H9 (cell line): Measurements from ENCODE around the gene MBP. TPM values are rescaled to one million over a fixed set of nuclear protein-coding genes. Genes with fewer than 3 reads are reported as not detected.

Experiments
- DNase-seq: peaks from one replicate; pipeline ENCODE4 v3.0.0-alpha.2; 2017
- H2AFZ ChIP-seq: one replicate; pipeline ENCODE4 v1.6.1; 2013; ENCODE audit warnings: mild to moderate bottlenecking, low read length, control low read depth, moderate library complexity
- H2AK5ac ChIP-seq: 2 replicates; pipeline ENCODE4 v1.6.1; 2013; ENCODE audit warnings: low read length, control low read depth, mixed read lengths; ENCODE audit not compliant: insufficient read length
- H2BK120ac ChIP-seq: one replicate; pipeline ENCODE4 v1.6.1; 2013; ENCODE audit warnings: low read depth, mild to moderate bottlenecking, low read length, control low read depth, inconsistent platforms; ENCODE audit not compliant: poor library complexity, severe bottlenecking
- H2BK12ac ChIP-seq: 2 replicates; pipeline ENCODE4 v1.6.1; 2013; ENCODE audit warnings: low read length, control low read depth, mixed read lengths, low read depth; ENCODE audit not compliant: insufficient read length
- H2BK15ac ChIP-seq: 2 replicates; pipeline ENCODE4 v1.6.1; 2013; ENCODE audit warnings: low read depth, low read length, control low read depth
- H2BK20ac ChIP-seq: one replicate; pipeline ENCODE4 v1.6.1; 2013; ENCODE audit warnings: low read depth, mild to moderate bottlenecking, low read length, control low read depth, inconsistent platforms; ENCODE audit not compliant: poor library complexity, severe bottlenecking
- H2BK5ac ChIP-seq: 2 replicates; pipeline ENCODE4 v1.6.1; 2013; ENCODE audit warnings: low read length, control low read depth, mixed read lengths; ENCODE audit not compliant: insufficient read length
- H3K14ac ChIP-seq: 2 replicates; pipeline ENCODE4 v1.6.1; 2013; ENCODE audit warnings: low read length, control low read depth; ENCODE audit not compliant: insufficient read depth
- H3K18ac ChIP-seq: 2 replicates; pipeline ENCODE4 v1.6.1; 2013; ENCODE audit warnings: low read depth, mild to moderate bottlenecking, mixed read lengths, low read length, control low read depth; ENCODE audit not compliant: insufficient read length
- H3K23ac ChIP-seq: 2 replicates; pipeline ENCODE4 v1.6.1; 2013; ENCODE audit warnings: low read length, control low read depth, mixed read lengths, low read depth; ENCODE audit not compliant: insufficient read length
- H3K23me2 ChIP-seq: 2 replicates; pipeline ENCODE4 v1.6.1; 2013; ENCODE audit warnings: low read depth, mild to moderate bottlenecking, mixed read lengths, low read length, control low read depth; ENCODE audit not compliant: insufficient read length, poor library complexity, severe bottlenecking
- H3K27ac ChIP-seq: 2 replicates; pipeline ENCODE4 v1.5.1; 2013; ENCODE audit warnings: low read length, control low read depth, mixed read lengths, low read depth; ENCODE audit not compliant: insufficient read length
- H3K27me3 ChIP-seq: 2 replicates; pipeline ENCODE4 v1.6.1; 2013; ENCODE audit warnings: low read length, control low read depth, inconsistent platforms; ENCODE audit not compliant: insufficient read depth
- H3K4ac ChIP-seq: 2 replicates; pipeline ENCODE4 v1.6.1; 2013; ENCODE audit warnings: low read depth, mild to moderate bottlenecking, control low read depth, inconsistent platforms, low read length, moderate library complexity
- H3K4me1 ChIP-seq: 2 replicates; pipeline ENCODE4 v1.6.1; 2013; ENCODE audit warnings: low read length, control low read depth, inconsistent platforms; ENCODE audit not compliant: insufficient read depth
- H3K4me2 ChIP-seq: 2 replicates; pipeline ENCODE4 v1.6.1; 2013; ENCODE audit warnings: low read length, control low read depth, mixed read lengths; ENCODE audit not compliant: insufficient read length, insufficient read depth
- H3K56ac ChIP-seq: 2 replicates; pipeline ENCODE4 v1.6.1; 2013; ENCODE audit warnings: low read depth, mild to moderate bottlenecking, mixed read lengths, low read length, control low read depth; ENCODE audit not compliant: insufficient read length
- H3K79me1 ChIP-seq: 2 replicates; pipeline ENCODE4 v1.6.1; 2013; ENCODE audit warnings: low read depth, mild to moderate bottlenecking, moderate library complexity, low read length, control low read depth, inconsistent platforms; ENCODE audit not compliant: insufficient read depth, poor library complexity, severe bottlenecking
- H3K79me2 ChIP-seq: 2 replicates; pipeline ENCODE4 v1.6.1; 2013; ENCODE audit warnings: low read length, control low read depth, inconsistent platforms; ENCODE audit not compliant: insufficient read depth
- H3K9ac ChIP-seq: 2 replicates; pipeline ENCODE4 v1.6.1; 2013; ENCODE audit warnings: low read length, control low read depth, mixed read lengths; ENCODE audit not compliant: insufficient read length; ENCODE audit errors: extremely low read depth
- H3K9me3 ChIP-seq: one replicate; pipeline ENCODE4 v1.6.1; 2013; ENCODE audit warnings: low read depth, low read length, inconsistent platforms; ENCODE audit not compliant: control insufficient read depth
- H3T11ph ChIP-seq: one replicate; pipeline ENCODE4 v1.6.1; 2013; ENCODE audit warnings: mild to moderate bottlenecking, low read length, control low read depth, inconsistent platforms
- H4K20me1 ChIP-seq: one replicate; pipeline ENCODE4 v1.6.1; 2013; ENCODE audit not compliant: control insufficient read depth, insufficient read length, insufficient read depth
- H4K5ac ChIP-seq: 2 replicates; pipeline ENCODE4 v1.6.1; 2013; ENCODE audit warnings: low read depth, mild to moderate bottlenecking, mixed read lengths, low read length, control low read depth; ENCODE audit not compliant: insufficient read length
- H4K8ac ChIP-seq: replicated peaks from 2 replicates; pipeline ENCODE4 v1.6.1; 2013; ENCODE audit warnings: low read length, control low read depth, mixed read lengths, low read depth; ENCODE audit not compliant: insufficient read length
- H4K91ac ChIP-seq: 2 replicates; pipeline ENCODE4 v1.6.1; 2013; ENCODE audit warnings: low read depth, mild to moderate bottlenecking, moderate library complexity, mixed read lengths, low read length, control low read depth; ENCODE audit not compliant: insufficient read length
- H3K27ac Mint-ChIP-seq, 3 experiments: 2 replicates in 2 of 3; 3 replicates in 1 of 3; pipeline ENCODE4 v1.8.0; 2020 to 2021; ENCODE audit warnings: mixed read lengths in 3 of 3, mild to moderate bottlenecking in 1 of 3, moderate library complexity in 1 of 3
- H3K27me3 Mint-ChIP-seq: 2 replicates; pipeline ENCODE4 v1.8.0; 2021; ENCODE audit warnings: low read depth, mild to moderate bottlenecking, moderate library complexity, mixed read lengths
- H3K36me3 Mint-ChIP-seq, 3 experiments: 2 replicates in 2 of 3; 3 replicates in 1 of 3; pipeline ENCODE4 v1.8.0; 2020 to 2021; ENCODE audit warnings: low read depth in 3 of 3, mixed read lengths in 3 of 3; ENCODE audit not compliant: insufficient read depth in 1 of 3
- H3K4me1 Mint-ChIP-seq, 2 experiments: 2 replicates each; pipeline ENCODE4 v1.8.0; 2020; ENCODE audit warnings: mixed read lengths in 2 of 2
- H3K4me3 Mint-ChIP-seq, 2 experiments: 2 replicates in 1 of 2; 3 replicates in 1 of 2; pipeline ENCODE4 v1.8.0; 2020 to 2021; ENCODE audit warnings: mild to moderate bottlenecking in 2 of 2, mixed read lengths in 2 of 2, moderate library complexity in 1 of 2
- H3K9me3 Mint-ChIP-seq, 2 experiments: 2 replicates in 1 of 2; 3 replicates in 1 of 2; pipeline ENCODE4 v1.8.0; 2020; ENCODE audit warnings: mild to moderate bottlenecking in 2 of 2, mixed read lengths in 2 of 2, moderate library complexity in 1 of 2
- CTCF ChIP-seq: fragments of 200-600 bp; sonication (generic); conservative IDR thresholded peaks from 3 replicates; pipeline ENCODE4 v1.8.0; 2021; ENCODE audit warnings: antibody characterized with exemption, mild to moderate bottlenecking
- WGBS: extraction: QIAGEN DNeasy Blood & Tissue Kit; methylation state at CpG from one replicate; pipeline ENCODE4 v1.1.7; 2013; ENCODE audit warnings: missing lambda C conversion rate, low lambda C conversion rate, mixed read lengths; ENCODE audit not compliant: insufficient read length; ENCODE audit errors: extremely low coverage; 5-methylcytosine and 5-hydroxymethylcytosine counted together
- total RNA-seq: library from RNA; stranded (reverse); gene quantifications from 2 replicates; pipeline ENCODE4 v1.2.1, GENCODE V29; 2021

MBP gene
- total RNA-seq, 1 experiment from 2014 or later = 8.6 TPM

GRCh38 chr18:77084688-77085035 is 47.9 kb downstream of the MBP start:
- Histone ChIP-seq H4K5ac (no peak overlapping the region), H3K23ac (no peak overlapping the region), H2AFZ (no peak overlapping the region), H3K56ac (no peak overlapping the region), H3K14ac (no peak overlapping the region), H2BK12ac (no peak overlapping the region), H4K8ac (no peak overlapping the region), H2BK120ac (no peak overlapping the region), H3K4ac (no peak overlapping the region), H3K79me1 (no peaks in the 10 kb centered on the region), H2BK5ac (no peak overlapping the region), H3K9ac (no peak overlapping the region), H3K79me2 (no peaks in the 10 kb centered on the region), H3T11ph (no peak overlapping the region), H4K91ac (no peak overlapping the region), H3K9me3 (no peaks in the 10 kb centered on the region), H3K4me2 (no peak overlapping the region), H2AK5ac (no peak overlapping the region), H2BK20ac (no peak overlapping the region), H3K4me1 (peaks cover 2% of the 10 kb centered on the region; the same call in 1 of the 2 replicates), H2BK15ac (no peak overlapping the region), H3K27ac (no peak overlapping the region), H4K20me1 (no peaks in the 10 kb centered on the region), H3K27me3 (no peaks in the 10 kb centered on the region), H3K23me2 (peaks cover 6% of the 10 kb centered on the region), H3K18ac (no peak overlapping the region)
- Mint-ChIP-seq H3K27me3 (peaks cover 21% of the 10 kb centered on the region), H3K36me3 (no peaks in the 10 kb centered on the region; a peak in 1 of 7 replicates), H3K4me1 (peaks cover 20 to 24% of the 10 kb centered on the region in 2 experiments), H3K4me3 (no peak overlapping the region), H3K9me3 (0 out of 5 replicates have a peak, but pooled peaks cover 0 to 2% of the 10 kb centered on the region in 2 experiments), H3K27ac (no peak overlapping the region)
- TF ChIP-seq CTCF = no peak
- no CpG with 5 or more reads among the region's 1 CpG for WGBS
- no peak for DNase-seq
